Naive thymus-derived CD8-positive, alpha-beta T cell (primary cell): Measurements from ENCODE around the gene FBH1. TPM values are rescaled to one million over a fixed set of nuclear protein-coding genes. Genes with fewer than 3 reads are reported as not detected.
"Not testable (repeated sequence)": the region's sequence is repeated elsewhere in the genome, so short reads cannot be mapped to it uniquely, and the experiment has no call there.

ENCODE experiments used
- ATAC-seq, 2 donors: fragments of 150-1000 bp; cut with Tn5 transposase in 1 of 2; sonication (Bioruptor Pico), chemical (Tn5 transposase) in 1 of 2; 1 replicate in 1 of 2; 2 replicates in 1 of 2; pipeline ENCODE4 v1.10.0; 2021; ENCODE audit warnings: mild to moderate bottlenecking in 2 of 2, moderate library complexity in 2 of 2
- POLR2A ChIA-PET: fragments of 350-600 bp; sonication (Branson Sonifier 250); formaldehyde crosslinking; loops from one replicate; lab custom pipeline; 2021; ENCODE audit warnings: antibody characterized with exemption; lab: Charles Lee
- DNase-seq, 10 donors: peaks; one replicate each; pipeline versions ENCODE4 v3.0.0 to v3.0.0-alpha.2; 2020 to 2022
- H3K27ac Mint-ChIP-seq, 10 donors: one replicate each; pipeline ENCODE4 v1.8.0; 2020 to 2022; ENCODE audit warnings: mild to moderate bottlenecking in 10 of 10, mixed read lengths in 10 of 10, moderate library complexity in 4 of 10, inconsistent platforms in 1 of 10
- H3K27me3 Mint-ChIP-seq, 5 donors: one replicate each; pipeline ENCODE4 v1.8.0; 2021 to 2022; ENCODE audit warnings: mixed read lengths in 5 of 5
- H3K36me3 Mint-ChIP-seq, 3 donors: one replicate each; pipeline ENCODE4 v1.8.0; 2020 to 2022; ENCODE audit warnings: mixed read lengths in 3 of 3, mild to moderate bottlenecking in 2 of 3, inconsistent platforms in 1 of 3
- H3K4me1 Mint-ChIP-seq, 4 donors: one replicate each; pipeline ENCODE4 v1.8.0; 2021 to 2022; ENCODE audit warnings: mixed read lengths in 4 of 4
- H3K4me3 Mint-ChIP-seq, 10 donors: one replicate each; pipeline ENCODE4 v1.8.0; 2020 to 2022; ENCODE audit warnings: mild to moderate bottlenecking in 10 of 10, mixed read lengths in 10 of 10, moderate library complexity in 6 of 10, inconsistent platforms in 1 of 10
- H3K9me3 Mint-ChIP-seq, 9 donors: one replicate each; pipeline ENCODE4 v1.8.0; 2020 to 2022; ENCODE audit warnings: mixed read lengths in 9 of 9, mild to moderate bottlenecking in 3 of 9, inconsistent platforms in 1 of 9, moderate library complexity in 1 of 9
- polyA plus RNA-seq, 3 donors: library from polyadenylated mRNA; unstranded; fragments of 300-500 nt; fragmentation: Illumina TruSeq; gene quantifications; one replicate each; pipeline ENCODE4 v1.2.3, GENCODE V29; 2021
- total RNA-seq, 8 experiments: library from RNA in 2 of 8; stranded (reverse) in 2 of 8; gene quantifications; one replicate each; pipeline ENCODE4 v1.2.3 and lab custom pipeline; 2021 to 2026

Gene FBH1
- total and polyA plus RNA-seq, 5 experiments from 2014 or later: 48.4 to 94.1 (median 76.5) TPM

GRCh38 chr10:5908676-5909075, 18.6 kb downstream of the FBH1 start:
- DNase-seq, H3K27me3 Mint-ChIP-seq, H3K9me3 Mint-ChIP-seq, POLR2A ChIA-PET, H3K4me3 Mint-ChIP-seq, ATAC-seq: not testable (repeated sequence)
- Mint-ChIP-seq H3K4me1 (peaks cover 11 to 39% (median 19%) of the 10 kb centered on the region in 4 donors), H3K36me3 (peaks cover 4 to 79% (median 33%) of the 10 kb centered on the region in 3 donors), H3K27ac (peak overlapping the region in 1 of 10 donors; percentile 79)

GRCh38 chr10:5910323-5911100, 20.5 kb downstream of the FBH1 start:
- no peak for DNase-seq
- Mint-ChIP-seq H3K4me3 (no peak overlapping the region), H3K4me1 (peaks cover 6 to 29% (median 13%) of the 10 kb centered on the region in 4 donors), H3K36me3 (peaks cover 4 to 88% (median 41%) of the 10 kb centered on the region in 3 donors), H3K27me3 (no peaks in the 10 kb centered on the region), H3K27ac (no peak overlapping the region), H3K9me3 (no peaks in the 10 kb centered on the region)
- ATAC-seq: no peak
- POLR2A ChIA-PET: no interaction called here

GRCh38 chr10:5911670-5912069, 21.6 kb downstream of the FBH1 start:
- Mint-ChIP-seq H3K9me3 (no peaks in the 10 kb centered on the region), H3K4me1 (peaks cover 1 to 17% (median 9%) of the 10 kb centered on the region in 4 donors), H3K4me3 (no peak overlapping the region), H3K27me3 (no peaks in the 10 kb centered on the region), H3K36me3 (peaks cover 4 to 88% (median 40%) of the 10 kb centered on the region in 3 donors), H3K27ac (peak overlapping the region in 3 of 10 donors; percentile 7 to 47 (median 16))
- POLR2A ChIA-PET: no interaction called here
- no peak for ATAC-seq
- DNase-seq: no peak

- no peaks in the 10 kb centered on the region for H3K9me3 Mint-ChIP-seq
- peaks cover 0 to 7% (median 3%) of the 10 kb centered on the region in 4 donors for H3K4me1 Mint-ChIP-seq
- POLR2A ChIA-PET: interaction anchor here (1.0 kb wide), 1 partner anchor 24 kb away, joined by 3 read pairs; the partner anchor contains the start of gene FBH1
- H3K4me3 Mint-ChIP-seq: no peak overlapping the region
- H3K27ac Mint-ChIP-seq: peak overlapping the region in 1 of 10 donors; percentile 32
- ATAC-seq: no peak
- peaks cover 3 to 90% (median 48%) of the 10 kb centered on the region in 3 donors for H3K36me3 Mint-ChIP-seq
- H3K27me3 Mint-ChIP-seq: no peaks in the 10 kb centered on the region
- no peak for DNase-seq
These were observed 23.7 kb downstream of the FBH1 start for GRCh38 chr10:5913736-5914135.

- no peak for DNase-seq
- no peak for ATAC-seq
- H3K9me3 Mint-ChIP-seq: no peaks in the 10 kb centered on the region
These were observed 25.4 kb downstream of the FBH1 start for GRCh38 chr10:5915451-5915850.

GRCh38 chr10:5917305-5917704, 27.3 kb downstream of the FBH1 start:
- Mint-ChIP-seq H3K9me3 (no peaks in the 10 kb centered on the region), H3K27ac (peak overlapping the region in 1 of 10 donors; percentile 33), H3K4me1 (peaks cover 0 to 7% (median 0%) of the 10 kb centered on the region in 4 donors), H3K4me3 (no peak overlapping the region), H3K36me3 (peaks cover 0 to 96% (median 38%) of the 10 kb centered on the region in 3 donors), H3K27me3 (no peaks in the 10 kb centered on the region)
- POLR2A ChIA-PET: no interaction called here
- no peak for DNase-seq
- ATAC-seq: no peak

More at GRCh38 chr10:5915451-5915850, 25.4 kb downstream of the FBH1 start:
- peaks cover 0 to 7% (median 3%) of the 10 kb centered on the region in 4 donors for H3K4me1 Mint-ChIP-seq
- no peaks in the 10 kb centered on the region for H3K27me3 Mint-ChIP-seq
- POLR2A ChIA-PET: no interaction called here
- no peak overlapping the region for H3K27ac Mint-ChIP-seq
- H3K4me3 Mint-ChIP-seq: no peak overlapping the region
- peaks cover 0 to 91% (median 42%) of the 10 kb centered on the region in 3 donors for H3K36me3 Mint-ChIP-seq

GRCh38 chr10:5918763-5919162, 28.7 kb downstream of the FBH1 start:
- ATAC-seq: no peak
- Mint-ChIP-seq H3K4me1 (peaks cover 0 to 4% (median 0%) of the 10 kb centered on the region in 4 donors), H3K4me3 (no peak overlapping the region), H3K9me3 (no peaks in the 10 kb centered on the region), H3K27ac (no peak overlapping the region), H3K27me3 (no peaks in the 10 kb centered on the region), H3K36me3 (peaks cover 0 to 97% (median 35%) of the 10 kb centered on the region in 3 donors)
- DNase-seq: no peak
- POLR2A ChIA-PET: no interaction called here

- Mint-ChIP-seq H3K27ac (no peak overlapping the region), H3K4me3 (no peak overlapping the region), H3K27me3 (no peaks in the 10 kb centered on the region), H3K36me3 (peaks cover 0 to 96% (median 33%) of the 10 kb centered on the region in 3 donors), H3K4me1 (peaks cover 0 to 4% (median 0%) of the 10 kb centered on the region in 4 donors), H3K9me3 (no peaks in the 10 kb centered on the region)
- DNase-seq (no peak), ATAC-seq (no peak)
- POLR2A ChIA-PET: no interaction called here
These were observed 29.5 kb downstream of the FBH1 start for GRCh38 chr10:5919568-5919967.

- POLR2A ChIA-PET: no interaction called here
- H3K27ac Mint-ChIP-seq: no peak overlapping the region
- peaks cover 0 to 5% (median 0%) of the 10 kb centered on the region in 4 donors for H3K4me1 Mint-ChIP-seq
- H3K27me3 Mint-ChIP-seq: no peaks in the 10 kb centered on the region
- DNase-seq (no peak), ATAC-seq (no peak)
- H3K9me3 Mint-ChIP-seq: no peaks in the 10 kb centered on the region
- H3K4me3 Mint-ChIP-seq: no peak overlapping the region
- H3K36me3 Mint-ChIP-seq: peaks cover 0 to 96% (median 32%) of the 10 kb centered on the region in 3 donors
These were observed 31.7 kb downstream of the FBH1 start for GRCh38 chr10:5921746-5922145.

- DNase-seq (no peak), ATAC-seq (no peak)
- H3K36me3 Mint-ChIP-seq: peaks cover 0 to 98% (median 21%) of the 10 kb centered on the region in 3 donors
- no peaks in the 10 kb centered on the region for H3K27me3 Mint-ChIP-seq
- H3K4me3 Mint-ChIP-seq: no peak overlapping the region
- H3K27ac Mint-ChIP-seq: no peak overlapping the region
- POLR2A ChIA-PET: no interaction called here
- H3K9me3 Mint-ChIP-seq: no peaks in the 10 kb centered on the region
- peaks cover 0 to 5% (median 0%) of the 10 kb centered on the region in 4 donors for H3K4me1 Mint-ChIP-seq
These were observed 34.8 kb downstream of the FBH1 start for GRCh38 chr10:5924889-5925288.

GRCh38 chr10:5927306-5927705, 37.3 kb downstream of the FBH1 start:
- DNase-seq: no peak
- Mint-ChIP-seq H3K4me1 (peaks cover 0 to 2% (median 0%) of the 10 kb centered on the region in 4 donors), H3K9me3 (no peaks in the 10 kb centered on the region), H3K27ac (peak overlapping the region in 1 of 10 donors; percentile 53), H3K36me3 (peaks cover 0 to 98% (median 28%) of the 10 kb centered on the region in 3 donors), H3K4me3 (no peak overlapping the region), H3K27me3 (no peaks in the 10 kb centered on the region)
- ATAC-seq: no peak
- POLR2A ChIA-PET: no interaction called here

- Mint-ChIP-seq H3K27ac (no peak overlapping the region), H3K4me3 (no peak overlapping the region), H3K27me3 (no peaks in the 10 kb centered on the region), H3K9me3 (no peaks in the 10 kb centered on the region), H3K4me1 (peaks cover 0 to 2% (median 0%) of the 10 kb centered on the region in 4 donors), H3K36me3 (peaks cover 0 to 87% (median 25%) of the 10 kb centered on the region in 3 donors)
- DNase-seq: no peak
- POLR2A ChIA-PET: no interaction called here
- ATAC-seq: no peak
These were observed 39.4 kb downstream of the FBH1 start for GRCh38 chr10:5929442-5929841.

- POLR2A ChIA-PET: no interaction called here
- ATAC-seq (no peak), DNase-seq (no peak)
- Mint-ChIP-seq H3K9me3 (no peaks in the 10 kb centered on the region), H3K4me1 (no peaks in the 10 kb centered on the region), H3K36me3 (peaks cover 0 to 84% (median 21%) of the 10 kb centered on the region in 3 donors), H3K27me3 (no peaks in the 10 kb centered on the region), H3K27ac (peak overlapping the region in 4 of 10 donors; percentile 43 to 69 (median 61)), H3K4me3 (no peak overlapping the region)
These were observed 40.2 kb downstream of the FBH1 start for GRCh38 chr10:5930272-5930671.
